Endothelial cell of umbilical vein (primary cell): ENCODE measurements around the gene ASXL2. TPM values are rescaled to one million over a fixed set of nuclear protein-coding genes. Genes with fewer than 3 reads are reported as not detected.

ENCODE experiments used
- BruUV-seq: library from RNA; stranded (reverse); fragments of 400-500 nt; replicated peaks from 2 replicates; lab custom pipeline; 2021; lab: Mats Ljungman, UMichigan
- CTCF ChIA-PET: fragments of 300-600, 350-600 bp; sonication (Branson Sonifier 250); formaldehyde crosslinking; loops from one replicate; lab custom pipeline; 2021; ENCODE audit warnings: antibody characterized with exemption, inconsistent platforms; lab: Charles Lee
- POLR2A ChIA-PET: fragments of 300-600, 350-600 bp; sonication (Branson Sonifier 250); formaldehyde crosslinking; loops from one replicate; lab custom pipeline; 2021; ENCODE audit warnings: antibody characterized with exemption, inconsistent platforms; lab: Charles Lee
- DNase-seq: peaks from one replicate; pipeline ENCODE4 v3.0.0-alpha.2; 2011; ENCODE audit warnings: low read depth, low spot score
- FAIRE-seq: peaks from 2 replicates; lab custom pipeline; 2011; peaks lifted over from hg19 to GRCh38; lab: Jason Lieb, UNC
- H2AFZ ChIP-seq: 2 replicates; pipeline ENCODE4 v1.6.0; 2012; ENCODE audit warnings: low read depth, low read length, control low read depth, inconsistent platforms
- H3K27ac ChIP-seq: 2 replicates; pipeline ENCODE4 v1.5.1; 2011; ENCODE audit warnings: low read depth, mild to moderate bottlenecking, control low read depth, low read length, moderate library complexity; ENCODE audit not compliant: insufficient read depth
- H3K27me3 ChIP-seq, 2 experiments: 2 replicates each; pipeline versions ENCODE4 v1.6.0 to v1.6.1; 2011; ENCODE audit warnings: low read length in 2 of 2, mixed read lengths in 1 of 2; ENCODE audit not compliant: control insufficient read depth in 2 of 2, insufficient read depth in 2 of 2
- H3K36me3 ChIP-seq, 2 experiments: 2 replicates in 1 of 2; 3 replicates in 1 of 2; pipeline ENCODE4 v1.5.1; 2011; ENCODE audit warnings: low read length in 2 of 2, mild to moderate bottlenecking in 1 of 2, moderate library complexity in 1 of 2; ENCODE audit not compliant: control insufficient read depth in 2 of 2, insufficient read depth in 2 of 2; ENCODE audit errors: extremely low read depth in 1 of 2
- H3K4me1 ChIP-seq: 3 replicates; pipeline ENCODE4 v1.5.1; 2011; ENCODE audit warnings: mild to moderate bottlenecking, low read length; ENCODE audit not compliant: control insufficient read depth, insufficient read depth; ENCODE audit errors: extremely low read depth
- H3K4me2 ChIP-seq: 2 replicates; pipeline ENCODE4 v1.6.1; 2011; ENCODE audit warnings: low read length, control low read depth, mixed read lengths; ENCODE audit not compliant: insufficient read depth
- H3K4me3 ChIP-seq, 3 experiments: fragments of 200-600 bp in 1 of 3; sonication (generic), shearing (Covaris generic) in 1 of 3; replicated peaks in 1 of 3; 2 replicates each; pipeline ENCODE4 v1.5.1; 2011 to 2016; ENCODE audit warnings: control low read depth in 3 of 3, low read length in 3 of 3, mild to moderate bottlenecking in 2 of 3, inconsistent platforms in 1 of 3, low read depth in 1 of 3, moderate library complexity in 1 of 3; ENCODE audit not compliant: insufficient read depth in 1 of 3
- H3K79me2 ChIP-seq: 2 replicates; pipeline ENCODE4 v1.6.0; 2012; ENCODE audit warnings: low read length, inconsistent platforms; ENCODE audit not compliant: control insufficient read depth, insufficient read depth
- H3K9ac ChIP-seq: replicated peaks from 2 replicates; pipeline ENCODE3; 2011; ENCODE audit warnings: low read length, control low read depth; ENCODE audit not compliant: insufficient read depth; ENCODE audit errors: extremely low read depth
- H3K9me1 ChIP-seq: replicated peaks from 3 replicates; pipeline ENCODE4 v1.6.0; 2011; ENCODE audit warnings: mild to moderate bottlenecking, low read length; ENCODE audit not compliant: control insufficient read depth, insufficient read depth; ENCODE audit errors: extremely low read depth
- H3K9me3 ChIP-seq: replicated peaks from 2 replicates; pipeline ENCODE4 v1.5.1; 2012; ENCODE audit warnings: low read length, inconsistent platforms; ENCODE audit not compliant: control insufficient read depth, insufficient read depth
- H4K20me1 ChIP-seq: replicated peaks from 2 replicates; pipeline ENCODE3; 2011; ENCODE audit warnings: mild to moderate bottlenecking, low read length; ENCODE audit not compliant: control insufficient read depth, insufficient read depth; ENCODE audit errors: extremely low read depth
- EZH2 ChIP-seq: IDR thresholded peaks from 2 replicates; pipeline ENCODE4 v1.6.1; 2012; ENCODE audit warnings: borderline replicate concordance, low read depth, mild to moderate bottlenecking, moderate library complexity, low read length, inconsistent platforms; ENCODE audit not compliant: severe bottlenecking
- FOS ChIP-seq: IDR thresholded peaks from 2 replicates; pipeline ENCODE4 v1.6.1; 2011; ENCODE audit warnings: mild to moderate bottlenecking, low read length, moderate library complexity, borderline replicate concordance; ENCODE audit not compliant: insufficient read depth
- GATA2 ChIP-seq: IDR thresholded peaks from 2 replicates; pipeline ENCODE4 v1.7.0; 2011; ENCODE audit warnings: low read depth, mild to moderate bottlenecking, moderate library complexity, mixed read lengths, low read length; ENCODE audit not compliant: insufficient read length, insufficient read depth
- JUN ChIP-seq: IDR thresholded peaks from 2 replicates; pipeline ENCODE4 v1.6.1; 2011; ENCODE audit warnings: borderline replicate concordance, low read depth; ENCODE audit not compliant: insufficient read length, insufficient read depth
- MYC ChIP-seq: IDR thresholded peaks from one replicate; pipeline ENCODE4 v1.6.1; 2011; ENCODE audit warnings: mild to moderate bottlenecking, low read depth, low read length
- POLR2A ChIP-seq: IDR thresholded peaks from 2 replicates; pipeline ENCODE4 v1.6.1; 2012; ENCODE audit warnings: low read depth, mild to moderate bottlenecking, control low read depth, low read length
- POLR2AphosphoS5 ChIP-seq: IDR thresholded peaks from 2 replicates; pipeline ENCODE4 v1.6.1; 2012; ENCODE audit warnings: low read depth, mild to moderate bottlenecking, control low read depth, low read length, moderate library complexity; ENCODE audit not compliant: insufficient read depth
- dilution Hi-C: fragments of 300-500 bp; cut with MboI; formaldehyde crosslinking; loops from one replicate; pipeline ENCODE4 v1.15.0; 2019; ENCODE audit warnings: low sequenced_read_pairs; ENCODE audit not compliant: extremely low pct_ligation_motif_present
- intact Hi-C: fragments of 100-400 bp; cut with micrococcal nuclease; formaldehyde crosslinking; loops from one replicate; pipeline ENCODE4 v1.10.0; 2022
- polyA plus RNA-seq, 4 experiments: library from polyadenylated mRNA; depleted of rRNA in 3 of 4; stranded (reverse) in 3 of 4; unstranded in 1 of 4; fragments of >200 nt; gene quantifications; 2 replicates each; pipeline versions ENCODE4 v1.2.1 to v1.2.3, GENCODE V29; 2011 to 2012; ENCODE audit warnings: missing spikeins in 1 of 4
- total RNA-seq: library from RNA; stranded (reverse); gene quantifications from 2 replicates; pipeline ENCODE4 v1.2.3, GENCODE V29; 2021
- TF ChIP-seq, protein P1 (sequence below), 2 donors: IDR thresholded peaks; 1 replicate in 1 of 2; 2 replicates in 1 of 2; pipeline ENCODE4 v1.5.1; 2011; ENCODE audit warnings: low read length in 2 of 2, mild to moderate bottlenecking in 2 of 2, moderate library complexity in 2 of 2, control low read depth in 1 of 2, inconsistent platforms in 1 of 2, low read depth in 1 of 2; ENCODE audit not compliant: insufficient read depth in 1 of 2; ENCODE audit errors: extremely low read depth in 1 of 2
- TF ChIP-seq, protein P2 (sequence below): IDR thresholded peaks from 2 replicates; pipeline ENCODE4 v1.6.1; 2011; ENCODE audit not compliant: insufficient read depth, insufficient read length

ASXL2 gene
- total and polyA plus RNA-seq, 2 donors (not counting 3 experiments of a cell fraction or from before 2014, with no cell fraction given), result 6.1 to 33.8 TPM

- H3K9me3 ChIP-seq, result no peaks in the 10 kb centered on the region
- FAIRE-seq, result no peak
Observed at GRCh38 chr2:25809646-25810045, 68.6 kb downstream of the ASXL2 start.

More at GRCh38 chr2:25809646-25810045, 68.6 kb downstream of the ASXL2 start:
- H3K27me3 ChIP-seq, result no peaks in the 10 kb centered on the region
- dilution Hi-C loops, result no loop called here
- no peak overlapping the region for H3K4me3 ChIP-seq
- no peak for DNase-seq
- H2AFZ ChIP-seq, result no peak overlapping the region
- H3K9ac ChIP-seq, result no peak overlapping the region
- ChIA-PET CTCF (interaction anchor here (1.2 to 1.5 kb wide), 2 partner anchors 14 kb away, joined by 3 read pairs; no protein-coding TSS in a partner anchor), POLR2A (no interaction called here)
- H3K79me2 ChIP-seq, result peaks cover 19% of the 10 kb centered on the region
- H3K4me2 ChIP-seq, result no peak overlapping the region
- no TSS peak for BruUV-seq
- intact Hi-C loops, result no loop called here
- no peaks in the 10 kb centered on the region for H3K4me1 ChIP-seq
- no peak overlapping the region for H3K27ac ChIP-seq
- no peaks in the 10 kb centered on the region for H4K20me1 ChIP-seq
- no peaks in the 10 kb centered on the region for H3K9me1 ChIP-seq
- no peaks in the 10 kb centered on the region for H3K36me3 ChIP-seq
- TF ChIP-seq JUN (no peak), MYC (no peak), POLR2A (no peak), FOS (no peak), POLR2AphosphoS5 (no peak), EZH2 (no peak), GATA2 (no peak)
- TF ChIP-seq, protein P1, sequence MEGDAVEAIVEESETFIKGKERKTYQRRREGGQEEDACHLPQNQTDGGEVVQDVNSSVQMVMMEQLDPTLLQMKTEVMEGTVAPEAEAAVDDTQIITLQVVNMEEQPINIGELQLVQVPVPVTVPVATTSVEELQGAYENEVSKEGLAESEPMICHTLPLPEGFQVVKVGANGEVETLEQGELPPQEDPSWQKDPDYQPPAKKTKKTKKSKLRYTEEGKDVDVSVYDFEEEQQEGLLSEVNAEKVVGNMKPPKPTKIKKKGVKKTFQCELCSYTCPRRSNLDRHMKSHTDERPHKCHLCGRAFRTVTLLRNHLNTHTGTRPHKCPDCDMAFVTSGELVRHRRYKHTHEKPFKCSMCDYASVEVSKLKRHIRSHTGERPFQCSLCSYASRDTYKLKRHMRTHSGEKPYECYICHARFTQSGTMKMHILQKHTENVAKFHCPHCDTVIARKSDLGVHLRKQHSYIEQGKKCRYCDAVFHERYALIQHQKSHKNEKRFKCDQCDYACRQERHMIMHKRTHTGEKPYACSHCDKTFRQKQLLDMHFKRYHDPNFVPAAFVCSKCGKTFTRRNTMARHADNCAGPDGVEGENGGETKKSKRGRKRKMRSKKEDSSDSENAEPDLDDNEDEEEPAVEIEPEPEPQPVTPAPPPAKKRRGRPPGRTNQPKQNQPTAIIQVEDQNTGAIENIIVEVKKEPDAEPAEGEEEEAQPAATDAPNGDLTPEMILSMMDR (IDR thresholded peaks at IDR 0.05; ENCODE audit: extremely low read depth in 1 of 2, insufficient read depth in 1 of 2, low read depth in 1 of 2, low read length in 2 of 2), result no peak
- TF ChIP-seq, protein P2, sequence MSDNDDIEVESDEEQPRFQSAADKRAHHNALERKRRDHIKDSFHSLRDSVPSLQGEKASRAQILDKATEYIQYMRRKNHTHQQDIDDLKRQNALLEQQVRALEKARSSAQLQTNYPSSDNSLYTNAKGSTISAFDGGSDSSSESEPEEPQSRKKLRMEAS, result no peak
